Activated CD8-positive, alpha-beta memory T cell treated with anti-CD3 and anti-CD28 coated beads, Interleukin-2, amount 50 U/mL, for 48 hours (primary cell): ENCODE data around the gene CNPY3.
"Not testable (repeated sequence)": the region's sequence is repeated elsewhere in the genome, so short reads cannot be mapped to it uniquely, and the experiment has no call there.

ENCODE experiments used
- DNase-seq: peaks from one replicate; pipeline ENCODE4 v3.0.0-alpha.2; 2020

Gene CNPY3

GRCh38 chr6:42928986-42929820 lies at the start of gene CNPY3:
CNPY3 (plus strand) TSS chr6:42929480; CDS start chr6:42929571, 91 bp downstream.
- peak; percentile 95 for DNase-seq

- DNase-seq = peak; percentile 61
Observed at GRCh38 chr6:42880240-42880817, 49.0 kb upstream of the CNPY3 start.

GRCh38 chr6:42880871-42881270 lies 48.4 kb upstream of the CNPY3 start:
- DNase-seq = not testable (repeated sequence)

GRCh38 chr6:42885702-42886101 lies 43.6 kb upstream of the CNPY3 start:
- no peak for DNase-seq

DNA sequence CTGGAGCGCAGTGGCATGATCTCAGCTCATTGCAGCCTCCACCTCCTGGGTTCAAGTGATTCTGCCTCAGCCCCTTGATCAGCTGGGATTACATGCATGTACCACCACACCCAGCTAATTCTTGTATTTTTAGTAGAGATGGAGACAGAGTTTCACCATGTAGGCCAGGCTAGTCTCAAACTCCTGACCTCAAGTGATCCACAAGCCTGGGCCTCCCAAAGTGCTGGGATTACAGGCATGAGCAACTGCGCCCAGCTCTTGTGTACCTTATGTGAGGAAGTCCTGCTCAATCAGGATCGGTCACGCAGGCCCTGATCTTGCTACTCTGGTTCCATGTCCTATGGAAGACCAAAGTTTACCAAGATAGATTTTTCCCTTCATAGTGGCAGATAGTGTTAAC lies 41.1 kb upstream of the CNPY3 start:
- DNase-seq = not testable (repeated sequence)

DNA sequence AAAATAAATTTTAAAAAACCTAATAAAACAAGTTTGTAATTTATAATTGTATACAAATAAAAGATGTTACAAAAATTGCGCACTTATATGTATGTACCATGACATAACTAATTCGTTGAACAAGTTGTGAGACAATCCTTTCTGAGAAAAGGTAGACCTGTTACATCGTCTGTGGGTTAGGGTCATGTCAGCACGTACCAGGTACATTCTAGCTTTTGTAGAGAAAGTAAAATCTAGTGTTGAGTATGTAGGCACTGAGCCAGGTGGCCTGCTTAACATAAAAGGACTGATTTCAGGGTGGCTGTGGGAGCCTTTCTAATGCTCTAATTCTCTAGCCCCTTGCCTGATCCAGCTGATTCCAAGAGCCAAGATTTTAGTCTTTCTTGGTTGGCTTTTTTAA lies 39.5 kb upstream of the CNPY3 start:
- DNase-seq = no peak

DNA sequence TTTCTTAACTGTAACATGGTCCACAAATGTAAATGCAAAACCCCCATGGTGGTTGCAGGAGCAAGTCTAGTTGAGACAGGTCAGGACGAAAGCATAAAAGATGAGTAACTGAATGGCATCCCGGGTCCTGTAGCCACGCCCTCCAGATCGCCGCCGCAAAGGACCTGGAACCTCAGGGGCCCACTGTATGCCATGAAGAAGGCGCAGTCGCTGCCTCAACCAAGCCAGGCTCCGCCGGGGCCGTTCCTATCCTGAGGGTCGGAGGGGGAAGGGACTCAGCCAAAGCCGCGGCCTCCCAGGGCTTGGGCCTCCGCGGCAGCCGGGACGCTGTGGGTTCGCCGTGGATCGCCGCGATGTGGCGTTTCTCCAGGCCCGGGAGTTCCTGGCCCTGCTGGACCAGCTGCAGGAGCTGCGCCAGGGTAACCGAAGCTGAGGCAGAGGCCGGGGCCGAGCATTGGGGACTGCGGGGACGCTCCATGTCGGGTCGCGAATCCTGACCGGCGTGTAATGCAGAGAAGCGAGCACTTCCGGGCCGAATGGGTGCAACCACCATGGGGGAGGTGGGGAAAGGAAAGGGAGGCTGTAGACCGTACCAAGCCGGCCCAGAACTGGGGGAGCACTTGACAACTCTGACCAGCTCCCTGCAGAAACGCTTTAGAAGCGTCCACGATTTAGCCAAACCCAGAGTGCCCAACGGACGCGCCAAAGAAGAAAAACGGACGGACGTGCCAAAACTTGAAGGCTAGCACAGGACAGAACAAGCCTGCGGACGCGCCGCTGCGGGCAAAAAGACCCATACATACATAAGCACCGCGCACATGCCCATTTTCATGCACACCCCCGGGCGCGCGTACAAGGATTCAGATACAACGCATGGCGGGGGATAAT lies 38.7 kb upstream of the CNPY3 start:
- peak; percentile 93 for DNase-seq

DNA sequence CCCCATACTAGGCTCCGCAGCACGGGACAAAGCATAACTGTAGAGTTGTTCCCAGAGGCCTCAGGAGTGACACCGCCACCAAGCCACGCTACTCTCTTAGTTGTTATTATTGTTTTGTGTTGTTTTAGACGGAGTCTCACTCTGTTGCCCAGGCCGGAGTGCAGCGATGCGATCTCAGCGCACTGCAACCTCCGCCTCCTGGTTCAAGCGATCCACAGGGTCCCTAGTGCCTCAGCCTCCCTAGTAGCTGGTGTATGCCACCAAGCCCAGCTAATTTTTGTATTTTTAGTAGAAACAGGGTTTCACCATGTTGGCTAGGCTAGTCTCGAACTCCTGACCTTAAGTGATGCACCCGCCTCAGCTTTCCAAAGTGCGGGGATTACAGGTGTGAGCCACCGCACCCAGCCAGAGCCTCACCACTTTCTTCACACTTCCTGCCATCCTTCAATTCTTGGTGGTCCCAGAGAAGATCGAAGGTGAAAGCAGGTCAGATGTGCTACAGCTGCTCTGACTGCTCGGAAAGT lies 38.0 kb upstream of the CNPY3 start:
- DNase-seq = no peak

DNA sequence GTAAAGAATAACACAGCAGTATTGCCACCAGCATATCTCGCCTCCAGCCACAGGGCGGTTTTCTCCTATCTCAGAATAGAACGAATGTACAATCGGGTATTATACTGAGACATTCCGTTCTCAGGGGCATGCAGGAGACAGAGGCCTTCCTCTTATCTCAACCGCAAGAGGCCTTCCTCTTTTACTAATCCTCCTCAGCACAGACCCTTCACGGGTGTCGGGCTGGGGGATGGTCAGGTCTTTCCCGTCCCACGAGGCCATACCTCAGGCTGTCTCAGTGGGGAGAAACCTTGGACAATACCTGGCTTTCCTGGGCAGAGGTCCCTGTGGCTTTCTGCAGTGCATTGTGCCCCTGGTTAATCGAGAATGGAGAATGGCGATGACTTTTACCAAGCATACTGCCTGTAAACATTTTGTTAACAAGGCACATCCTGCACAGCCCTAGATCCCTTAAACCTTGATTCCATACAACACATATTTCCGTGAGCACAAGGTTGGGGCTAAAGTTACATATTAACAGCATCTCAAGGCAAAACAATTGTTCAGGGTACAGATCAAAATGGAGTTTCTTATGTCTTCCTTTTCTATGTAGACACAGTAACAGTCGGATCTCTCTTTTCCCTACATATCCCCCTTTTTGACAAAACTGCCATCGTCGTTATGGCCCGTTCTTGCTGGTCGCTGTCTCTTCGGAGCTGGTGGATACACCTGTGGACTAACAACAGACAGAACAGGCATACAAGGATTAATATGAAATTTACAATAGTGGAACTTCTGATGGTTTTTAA lies 35.0 kb upstream of the CNPY3 start:
- DNase-seq = not testable (repeated sequence)

- no peak for DNase-seq
Observed at GRCh38 chr6:42896178-42896719, 33.0 kb upstream of the CNPY3 start.

GRCh38 chr6:42898891-42899361 lies 30.4 kb upstream of the CNPY3 start:
- DNase-seq = peak; percentile 84

DNA sequence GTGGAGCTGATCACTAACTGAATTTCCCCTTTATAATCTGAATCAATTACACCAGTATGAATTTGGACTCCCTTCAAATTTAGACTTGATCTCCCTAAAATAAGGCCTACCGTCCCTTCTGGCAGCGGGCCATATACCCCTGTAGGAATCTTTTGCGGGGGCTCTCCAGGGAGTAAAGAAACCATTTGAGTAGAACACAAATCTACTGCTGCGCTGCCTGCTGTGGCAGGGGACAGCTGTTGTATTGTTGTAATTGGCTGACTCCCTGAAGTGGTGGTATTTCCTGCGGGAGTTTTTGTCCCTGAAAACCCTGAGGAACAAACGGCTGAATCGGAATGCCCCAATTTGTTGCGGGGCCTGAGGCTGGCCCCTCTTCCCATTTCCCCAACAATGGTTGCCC lies 29.4 kb upstream of the CNPY3 start:
- no peak for DNase-seq

GRCh38 chr6:42901538-42901957 lies 27.7 kb upstream of the CNPY3 start:
- peak; percentile 77 for DNase-seq

DNA sequence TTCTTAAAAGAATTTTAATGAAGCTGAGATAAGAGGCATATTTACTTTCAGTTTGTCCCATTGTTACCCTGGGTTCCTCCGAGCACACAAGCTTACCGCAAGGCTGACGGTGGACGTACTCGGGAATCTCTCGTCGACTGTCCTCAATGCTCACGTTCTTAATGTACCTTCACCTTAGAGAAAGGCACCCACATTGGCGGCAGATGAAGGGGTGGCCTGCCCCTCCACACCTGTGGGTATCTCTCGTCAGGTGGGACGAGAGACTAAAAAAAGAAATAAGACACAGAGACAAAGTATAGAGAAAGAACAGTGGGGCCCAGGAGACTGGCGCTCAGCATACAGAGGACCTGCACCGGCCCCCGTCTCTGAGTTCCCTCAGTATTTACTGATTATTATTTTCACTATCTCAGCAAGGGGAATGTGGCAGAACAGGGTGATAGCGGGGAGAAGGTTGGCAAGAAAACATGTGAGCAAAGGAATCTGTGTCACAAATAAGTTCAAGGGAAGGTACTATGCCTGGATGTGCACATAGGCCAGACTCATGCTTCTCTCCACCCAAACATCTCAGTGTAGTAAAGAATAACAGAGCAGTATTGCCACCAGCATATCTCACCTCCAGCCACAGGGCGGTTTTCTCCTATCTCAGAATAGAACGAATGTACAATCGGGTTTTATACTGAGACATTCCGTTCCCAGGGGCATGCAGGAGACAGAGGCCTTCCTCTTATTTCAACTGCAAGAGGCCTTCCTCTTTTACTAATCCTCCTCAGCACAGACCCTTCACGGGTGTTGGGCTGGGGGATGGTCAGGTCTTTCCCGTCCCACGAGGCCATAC lies 26.6 kb upstream of the CNPY3 start:
- not testable (repeated sequence) for DNase-seq

DNA sequence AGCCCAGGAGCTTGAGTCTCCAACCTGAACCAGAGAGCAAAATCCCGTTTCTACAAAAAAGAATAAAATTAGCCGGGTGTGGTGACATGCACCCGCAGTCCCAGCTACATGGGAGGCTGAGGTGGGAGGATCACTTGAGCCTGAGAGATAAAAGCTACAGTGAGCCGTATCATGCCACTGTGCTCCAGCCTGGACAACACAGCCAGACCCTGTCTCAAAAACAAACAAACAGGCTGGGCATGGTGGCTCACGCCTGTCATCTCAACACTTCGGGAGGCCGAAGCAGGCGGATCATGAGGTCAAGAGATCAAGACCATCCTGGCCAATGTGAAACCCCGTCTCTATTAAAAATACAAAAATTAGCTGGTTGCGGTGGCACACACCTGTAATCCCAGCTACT lies 24.8 kb upstream of the CNPY3 start:
- DNase-seq = no peak

- DNase-seq = no peak
Observed at GRCh38 chr6:42907336-42907735, 21.9 kb upstream of the CNPY3 start.

DNA sequence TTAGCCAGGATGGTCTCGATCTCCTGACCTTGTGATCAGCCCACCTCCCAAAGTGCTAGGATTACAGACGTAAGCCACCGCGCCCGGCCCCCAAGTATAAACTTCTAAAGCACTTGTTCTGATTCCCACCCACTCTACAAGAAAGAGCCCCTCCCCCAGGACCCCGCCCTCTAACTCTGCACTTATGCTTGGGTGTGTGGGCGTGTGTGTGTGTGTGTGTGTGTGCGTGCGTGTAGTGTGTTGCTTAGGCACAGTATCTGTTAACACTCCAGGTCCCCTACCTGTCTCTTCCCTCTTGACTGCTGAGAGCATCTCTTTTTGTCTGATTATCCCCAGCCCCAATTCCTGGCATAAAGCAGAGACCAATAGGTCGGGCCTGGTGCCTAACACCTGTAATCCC lies 19.4 kb upstream of the CNPY3 start:
- no peak for DNase-seq

- DNase-seq = no peak
Observed at GRCh38 chr6:42911171-42912021, 17.9 kb upstream of the CNPY3 start.

DNA sequence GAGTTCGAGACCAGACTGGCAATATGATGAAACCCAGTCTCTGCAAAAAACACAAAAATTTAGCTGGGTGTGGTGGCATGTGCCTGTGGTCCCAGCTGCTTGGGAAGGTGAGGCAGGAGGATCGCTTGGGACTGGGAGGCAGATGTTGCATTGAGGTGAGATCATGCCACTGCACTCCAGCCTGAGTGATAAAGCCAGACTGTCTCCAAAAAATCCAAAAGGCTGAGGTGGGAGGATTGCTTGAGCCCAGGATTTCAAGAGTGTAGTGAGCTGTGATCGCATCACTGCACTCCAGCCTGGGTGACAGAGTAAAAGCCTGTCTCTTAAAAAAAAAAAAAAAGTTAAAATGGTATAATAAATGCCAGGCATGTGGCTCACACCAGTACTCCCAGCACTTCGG lies 14.7 kb upstream of the CNPY3 start:
- DNase-seq = no peak

- DNase-seq = no peak
Observed at GRCh38 chr6:42915732-42916131, 13.5 kb upstream of the CNPY3 start, which contains the start of gene PTCRA. PTCRA (plus strand) TSS chr6:42916053; CDS start chr6:42916070, 17 bp downstream.
